BLaER1 (cell line): ENCODE measurements around the gene ANKRD52.
A peak's percentile ranks its signal among the peaks of the same experiment; 100 is the strongest.
"Not testable (repeated sequence)": the region's sequence is repeated elsewhere in the genome, so short reads cannot be mapped to it uniquely, and the experiment has no call there.

Source experiments
- H3K27ac ChIP-seq: shearing (Covaris generic); formaldehyde crosslinking; 2 replicates; pipeline ENCODE4 v1.8.1; 2022
- H3K27me3 ChIP-seq: shearing (Covaris generic); formaldehyde crosslinking; 2 replicates; pipeline ENCODE4 v1.8.1; 2022
- H3K36me3 ChIP-seq: shearing (Covaris generic); formaldehyde crosslinking; 2 replicates; pipeline ENCODE4 v1.8.1; 2022
- H3K4me1 ChIP-seq: shearing (Covaris generic); formaldehyde crosslinking; 2 replicates; pipeline ENCODE4 v1.8.1; 2022
- H3K4me2 ChIP-seq: shearing (Covaris generic); formaldehyde crosslinking; 2 replicates; pipeline ENCODE4 v1.8.1; 2022
- H3K4me3 ChIP-seq: shearing (Covaris generic); formaldehyde crosslinking; 2 replicates; pipeline ENCODE4 v1.8.1; 2022
- H3K9ac ChIP-seq: shearing (Covaris generic); formaldehyde crosslinking; 2 replicates; pipeline ENCODE4 v1.8.1; 2022
- H3K9me3 ChIP-seq: shearing (Covaris generic); formaldehyde crosslinking; 2 replicates; pipeline ENCODE4 v1.8.1; 2022
- H4K20me1 ChIP-seq: shearing (Covaris generic); formaldehyde crosslinking; 2 replicates; pipeline ENCODE4 v1.8.1; 2022
- Cebpa-rat ChIP-seq: shearing (Covaris generic); IDR thresholded peaks from 2 replicates; pipeline ENCODE4 v1.8.1; 2022

ANKRD52 gene

DNA sequence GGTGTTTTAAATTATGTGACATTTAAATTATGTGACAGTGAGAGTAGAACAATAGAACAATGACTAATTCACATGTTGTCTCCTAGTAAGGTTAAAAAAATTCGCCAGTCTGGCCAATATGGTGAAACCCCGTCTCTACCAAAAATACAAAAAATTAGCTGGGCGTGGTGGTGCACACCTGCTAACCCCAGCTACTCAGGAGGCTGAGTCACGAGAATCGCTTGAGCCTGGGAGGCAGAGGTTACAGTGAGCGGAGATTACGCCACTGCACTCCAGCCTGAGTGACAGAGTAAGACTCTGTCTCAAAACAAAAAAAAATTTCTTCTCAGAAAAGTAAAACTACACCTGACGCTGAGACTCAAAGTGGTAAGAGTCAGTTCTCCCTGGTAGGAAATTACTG, 39.2 kb upstream of the ANKRD52 start:
- TF ChIP-seq Cebpa-rat, result no peak
- H4K20me1 ChIP-seq, result peaks cover 74% of the 10 kb centered on the region
- peaks cover 48% of the 10 kb centered on the region for H3K36me3 ChIP-seq
- no peaks in the 10 kb centered on the region for H3K9me3 ChIP-seq
- H3K4me2 ChIP-seq, result peak overlapping the region; percentile 94
- H3K4me1 ChIP-seq, result peaks cover 56% of the 10 kb centered on the region
- 0 out of 2 replicates have a peak overlapping the region, but pooled peaks have one; percentile 86 for H3K4me3 ChIP-seq
- H3K27me3 ChIP-seq, result no peaks in the 10 kb centered on the region
- no peak overlapping the region for H3K9ac ChIP-seq
- no peak overlapping the region; the same call in 1 of the 2 replicates for H3K27ac ChIP-seq

GRCh38 chr12:56296295-56296694, 38.1 kb upstream of the ANKRD52 start:
- H3K27ac ChIP-seq, result peak overlapping the region; percentile 41
- no peaks in the 10 kb centered on the region for H3K9me3 ChIP-seq
- H3K4me2 ChIP-seq, result peak overlapping the region; percentile 94
- H4K20me1 ChIP-seq, result peaks cover 85% of the 10 kb centered on the region
- H3K9ac ChIP-seq, result peak overlapping the region; percentile 42; the same call in 1 of the 2 replicates
- H3K4me1 ChIP-seq, result peaks cover 51% of the 10 kb centered on the region
- no peak overlapping the region; the same call in 1 of the 2 replicates for H3K4me3 ChIP-seq
- peaks cover 59% of the 10 kb centered on the region for H3K36me3 ChIP-seq
- TF ChIP-seq Cebpa-rat, result no peak
- H3K27me3 ChIP-seq, result no peaks in the 10 kb centered on the region

DNA sequence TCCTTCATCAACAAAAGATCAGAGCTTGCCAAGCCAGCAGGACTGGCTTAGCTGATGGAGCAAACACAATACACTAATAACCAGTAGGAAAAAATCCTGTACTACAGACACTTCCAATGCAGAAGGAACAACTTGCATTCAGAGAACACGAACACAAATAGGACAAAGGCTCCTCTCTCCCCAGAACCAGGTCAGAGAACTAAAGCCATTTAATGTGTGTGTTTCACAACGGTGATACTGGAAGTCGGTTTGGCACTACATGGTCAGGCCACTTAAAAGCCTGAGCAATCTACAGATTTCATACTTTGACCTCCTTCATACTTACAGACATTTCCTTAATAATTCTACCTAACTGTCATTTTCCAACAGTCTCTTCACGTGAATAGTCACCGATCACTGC, 35.6 kb upstream of the ANKRD52 start:
- H3K36me3 ChIP-seq, result peaks cover 83% of the 10 kb centered on the region
- no peak for TF ChIP-seq Cebpa-rat
- H3K4me2 ChIP-seq, result no peak overlapping the region
- H3K27me3 ChIP-seq, result no peaks in the 10 kb centered on the region
- no peak overlapping the region for H3K4me3 ChIP-seq
- no peaks in the 10 kb centered on the region for H3K9me3 ChIP-seq
- no peak overlapping the region for H3K27ac ChIP-seq
- peaks cover 37% of the 10 kb centered on the region for H3K4me1 ChIP-seq
- H4K20me1 ChIP-seq, result peaks cover 100% of the 10 kb centered on the region
- no peak overlapping the region for H3K9ac ChIP-seq

DNA sequence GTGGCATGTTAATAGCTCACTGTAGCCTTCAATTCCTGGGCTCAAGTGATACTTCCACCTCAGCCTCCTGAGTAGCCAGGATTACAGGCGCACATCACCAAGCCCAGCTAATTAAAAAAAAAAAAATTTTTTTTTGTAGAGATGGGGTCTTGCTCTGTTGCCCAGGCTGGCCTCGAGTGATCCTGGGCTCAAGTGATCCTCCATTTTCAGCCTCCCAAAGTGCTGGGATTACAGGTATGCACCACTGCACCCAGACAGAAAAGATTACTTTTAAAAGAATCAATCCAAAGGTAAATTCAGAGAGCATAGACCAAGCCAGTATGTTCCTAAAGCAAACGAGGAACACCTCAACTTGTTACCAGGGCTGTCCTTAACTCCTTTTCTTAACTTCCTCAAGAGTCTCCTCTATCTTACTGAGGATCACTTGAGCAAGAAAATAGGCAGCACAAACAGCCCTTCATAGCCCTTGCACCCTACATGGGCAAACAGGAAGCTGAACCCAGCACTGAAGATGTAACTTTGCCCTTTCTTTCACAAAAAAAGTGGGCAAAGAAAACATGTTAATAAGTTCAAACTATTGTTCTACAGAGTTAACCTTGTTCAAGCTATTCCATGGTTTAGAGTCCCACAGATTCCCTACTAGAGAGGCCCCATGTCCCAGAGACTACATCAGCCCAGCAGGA, 30.7 kb upstream of the ANKRD52 start:
- no peak overlapping the region for H3K9ac ChIP-seq
- H4K20me1 ChIP-seq, result peaks cover 90% of the 10 kb centered on the region
- H3K36me3 ChIP-seq, result peaks cover 99% of the 10 kb centered on the region
- peaks cover 4% of the 10 kb centered on the region; the same call in 1 of the 2 replicates for H3K4me1 ChIP-seq
- H3K27ac ChIP-seq, result no peak overlapping the region
- H3K4me3 ChIP-seq, result no peak overlapping the region
- TF ChIP-seq Cebpa-rat, result no peak
- no peaks in the 10 kb centered on the region for H3K9me3 ChIP-seq
- H3K27me3 ChIP-seq, result no peaks in the 10 kb centered on the region
- no peak overlapping the region for H3K4me2 ChIP-seq

GRCh38 chr12:56286044-56286830, 28.1 kb upstream of the ANKRD52 start:
- no peak overlapping the region for H3K9ac ChIP-seq
- H3K27me3 ChIP-seq, result no peaks in the 10 kb centered on the region
- peaks cover 100% of the 10 kb centered on the region for H3K36me3 ChIP-seq
- H3K4me2 ChIP-seq, result no peak overlapping the region
- no peak overlapping the region for H3K27ac ChIP-seq
- no peaks in the 10 kb centered on the region for H3K4me1 ChIP-seq
- TF ChIP-seq Cebpa-rat, result no peak
- no peak overlapping the region for H3K4me3 ChIP-seq
- no peaks in the 10 kb centered on the region for H3K9me3 ChIP-seq
- peaks cover 64% of the 10 kb centered on the region for H4K20me1 ChIP-seq

DNA sequence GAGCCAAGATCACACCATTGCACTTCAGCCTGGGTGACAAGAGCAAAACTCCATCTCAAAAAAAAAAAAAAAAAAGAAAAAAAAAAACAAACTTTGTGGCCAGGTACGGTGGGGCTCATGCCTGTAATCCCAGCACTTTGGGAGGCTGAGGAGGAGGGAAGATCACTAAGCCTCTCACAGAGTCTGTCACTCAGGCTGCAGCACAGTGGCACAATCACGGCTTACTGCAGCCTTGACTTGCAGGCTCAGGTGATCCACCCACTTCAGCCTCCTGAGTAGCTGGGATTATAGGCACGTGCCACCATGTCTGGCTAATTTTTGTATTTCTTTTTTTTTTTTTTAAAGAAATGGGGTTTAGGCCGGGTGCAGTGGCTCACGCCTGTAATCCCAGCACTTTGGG, 26.1 kb upstream of the ANKRD52 start:
- not testable (repeated sequence) for H3K27me3 ChIP-seq, H3K4me1 ChIP-seq, H3K4me3 ChIP-seq, H3K27ac ChIP-seq, H3K9ac ChIP-seq, H3K9me3 ChIP-seq, H3K4me2 ChIP-seq
- H4K20me1 ChIP-seq, result peaks cover 44% of the 10 kb centered on the region
- peaks cover 100% of the 10 kb centered on the region for H3K36me3 ChIP-seq

- Histone ChIP-seq H3K4me1 (no peaks in the 10 kb centered on the region), H3K4me3 (no peak overlapping the region), H3K9me3 (no peaks in the 10 kb centered on the region), H3K27me3 (no peaks in the 10 kb centered on the region), H3K27ac (no peak overlapping the region), H3K4me2 (no peak overlapping the region), H3K36me3 (peaks cover 100% of the 10 kb centered on the region), H4K20me1 (peaks cover 27% of the 10 kb centered on the region), H3K9ac (no peak overlapping the region)
- no peak for TF ChIP-seq Cebpa-rat
These were observed 24.4 kb upstream of the ANKRD52 start for GRCh38 chr12:56282579-56282978.

GRCh38 chr12:56282030-56282429, 23.8 kb upstream of the ANKRD52 start:
- H3K4me1 ChIP-seq, result no peaks in the 10 kb centered on the region
- no peak overlapping the region for H3K9ac ChIP-seq
- H3K9me3 ChIP-seq, result no peaks in the 10 kb centered on the region
- TF ChIP-seq Cebpa-rat, result no peak
- H3K4me2 ChIP-seq, result no peak overlapping the region
- no peaks in the 10 kb centered on the region for H3K27me3 ChIP-seq
- no peak overlapping the region for H3K4me3 ChIP-seq
- H3K27ac ChIP-seq, result no peak overlapping the region
- peaks cover 98% of the 10 kb centered on the region for H3K36me3 ChIP-seq
- H4K20me1 ChIP-seq, result peaks cover 22% of the 10 kb centered on the region

DNA sequence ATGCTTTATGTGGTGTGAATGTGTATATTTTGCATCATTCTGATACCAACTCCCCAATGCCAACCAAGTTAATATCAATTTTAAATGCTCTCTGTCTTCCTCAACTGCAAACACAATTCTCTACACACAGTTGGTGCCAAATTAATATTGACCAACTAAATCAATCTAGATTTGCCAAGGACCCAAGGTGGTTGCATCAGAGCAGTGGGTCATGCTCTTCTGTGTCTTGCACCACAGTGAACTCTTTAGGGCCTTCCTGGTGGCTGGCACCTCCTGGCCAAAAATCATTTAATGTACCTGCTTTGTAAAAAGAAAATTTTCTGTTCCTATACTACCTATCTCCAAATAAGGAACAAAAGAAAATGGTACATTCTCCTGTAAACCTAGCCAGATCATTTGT, 22.7 kb upstream of the ANKRD52 start:
- Histone ChIP-seq H3K27me3 (no peaks in the 10 kb centered on the region), H3K9ac (no peak overlapping the region), H4K20me1 (peaks cover 10% of the 10 kb centered on the region; the same call in 1 of the 2 replicates), H3K4me3 (no peak overlapping the region), H3K4me1 (no peaks in the 10 kb centered on the region), H3K9me3 (no peaks in the 10 kb centered on the region), H3K27ac (no peak overlapping the region), H3K36me3 (peaks cover 98% of the 10 kb centered on the region), H3K4me2 (no peak overlapping the region)
- no peak for TF ChIP-seq Cebpa-rat

DNA sequence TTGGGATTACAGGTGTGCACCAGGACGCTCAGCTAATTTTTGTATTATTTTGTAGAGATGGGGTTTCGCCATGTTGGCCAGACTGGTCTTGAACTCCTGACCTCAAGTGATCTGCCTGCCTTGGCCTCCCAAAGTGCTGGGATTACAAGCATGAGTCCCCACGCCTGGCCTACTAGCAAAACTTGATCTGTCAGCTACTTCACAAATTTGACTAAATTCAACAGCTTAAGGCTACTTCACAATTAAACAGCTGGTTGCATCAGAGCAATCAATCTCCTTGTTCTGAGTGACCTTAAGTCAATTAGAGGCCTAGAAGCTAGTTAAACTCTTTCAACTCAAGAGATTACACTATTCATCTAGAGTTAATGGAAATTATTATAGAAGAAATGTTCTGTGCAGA, 20.7 kb upstream of the ANKRD52 start:
- Histone ChIP-seq H3K4me2 (no peak overlapping the region), H3K36me3 (peaks cover 98% of the 10 kb centered on the region), H3K27me3 (no peaks in the 10 kb centered on the region), H3K27ac (no peak overlapping the region), H3K9me3 (no peaks in the 10 kb centered on the region), H3K4me3 (no peak overlapping the region), H3K4me1 (no peaks in the 10 kb centered on the region), H3K9ac (no peak overlapping the region), H4K20me1 (no peaks in the 10 kb centered on the region)
- TF ChIP-seq Cebpa-rat, result no peak
